HFFc6 (cell line): ENCODE data around the gene RBM14. TPM values are rescaled to one million over a fixed set of nuclear protein-coding genes. Genes with fewer than 3 reads are reported as not detected.
A peak's percentile ranks its signal among the peaks of the same experiment; 100 is the strongest.

ENCODE experiments used
- DNase-seq: peaks from one replicate; pipeline ENCODE4 v3.0.0-alpha.2; 2018
- H3K27ac Mint-ChIP-seq: 2 replicates; pipeline ENCODE4 v1.8.0; 2020; ENCODE audit warnings: mild to moderate bottlenecking, mixed read lengths
- H3K27me3 Mint-ChIP-seq: 2 replicates; pipeline ENCODE4 v1.8.0; 2021; ENCODE audit warnings: mild to moderate bottlenecking, moderate library complexity, mixed read lengths; ENCODE audit not compliant: insufficient read depth
- H3K36me3 Mint-ChIP-seq: 2 replicates; pipeline ENCODE4 v1.8.0; 2021; ENCODE audit warnings: low read depth, mixed read lengths
- H3K4me1 Mint-ChIP-seq: 2 replicates; pipeline ENCODE4 v1.8.0; 2020; ENCODE audit warnings: low read depth, mixed read lengths
- H3K4me3 Mint-ChIP-seq: 2 replicates; pipeline ENCODE4 v1.8.0; 2020; ENCODE audit warnings: mild to moderate bottlenecking, moderate library complexity, mixed read lengths
- H3K9me3 Mint-ChIP-seq: 2 replicates; pipeline ENCODE4 v1.8.0; 2020; ENCODE audit warnings: mild to moderate bottlenecking, mixed read lengths
- total RNA-seq, 6 experiments: library from RNA; stranded (reverse); fragmentation: NEBNext Ultra II Directional; extraction: Animal tissue kit (Norgen Biotek cat#: 25700); gene quantifications; 2 replicates in 1 of 6; 3 replicates in 5 of 6; pipeline ENCODE4 v1.2.3, GENCODE V29; 2021
- TF ChIP-seq, protein P1 (sequence below): fragments of 200-600 bp; sonication (generic); IDR thresholded peaks from 2 replicates; pipeline ENCODE4 v1.5.0; 2021; ENCODE audit warnings: antibody characterized with exemption, mild to moderate bottlenecking

Gene RBM14
- total RNA-seq, 6 experiments from 2014 or later, result 54.1 to 71.5 (median 64.9) TPM

DNA sequence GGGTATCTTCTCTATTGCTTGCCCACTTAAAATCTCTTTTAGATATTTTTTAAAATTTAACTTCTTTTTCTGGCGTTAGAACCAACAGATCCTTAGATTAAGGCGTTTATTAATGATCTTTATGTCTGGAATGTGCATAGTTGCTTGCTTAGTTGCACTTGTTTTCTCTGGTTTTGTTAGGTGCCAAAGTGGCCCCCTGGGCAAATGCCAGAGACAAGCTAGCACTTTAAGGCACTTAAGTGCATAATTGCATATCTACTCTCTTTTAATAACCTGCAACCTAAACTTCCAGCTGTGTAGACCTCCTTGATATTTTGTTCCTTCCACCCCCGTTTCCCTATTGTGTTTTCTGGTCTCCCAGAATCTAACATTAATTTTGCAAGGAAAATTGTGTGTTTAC is 25.4 kb downstream of the RBM14 start:
- no peak for DNase-seq
- H3K4me1 Mint-ChIP-seq, result peaks cover 87% of the 10 kb centered on the region
- TF ChIP-seq, protein P1, sequence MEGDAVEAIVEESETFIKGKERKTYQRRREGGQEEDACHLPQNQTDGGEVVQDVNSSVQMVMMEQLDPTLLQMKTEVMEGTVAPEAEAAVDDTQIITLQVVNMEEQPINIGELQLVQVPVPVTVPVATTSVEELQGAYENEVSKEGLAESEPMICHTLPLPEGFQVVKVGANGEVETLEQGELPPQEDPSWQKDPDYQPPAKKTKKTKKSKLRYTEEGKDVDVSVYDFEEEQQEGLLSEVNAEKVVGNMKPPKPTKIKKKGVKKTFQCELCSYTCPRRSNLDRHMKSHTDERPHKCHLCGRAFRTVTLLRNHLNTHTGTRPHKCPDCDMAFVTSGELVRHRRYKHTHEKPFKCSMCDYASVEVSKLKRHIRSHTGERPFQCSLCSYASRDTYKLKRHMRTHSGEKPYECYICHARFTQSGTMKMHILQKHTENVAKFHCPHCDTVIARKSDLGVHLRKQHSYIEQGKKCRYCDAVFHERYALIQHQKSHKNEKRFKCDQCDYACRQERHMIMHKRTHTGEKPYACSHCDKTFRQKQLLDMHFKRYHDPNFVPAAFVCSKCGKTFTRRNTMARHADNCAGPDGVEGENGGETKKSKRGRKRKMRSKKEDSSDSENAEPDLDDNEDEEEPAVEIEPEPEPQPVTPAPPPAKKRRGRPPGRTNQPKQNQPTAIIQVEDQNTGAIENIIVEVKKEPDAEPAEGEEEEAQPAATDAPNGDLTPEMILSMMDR, result no peak
- H3K9me3 Mint-ChIP-seq, result no peaks in the 10 kb centered on the region
- peaks cover 81% of the 10 kb centered on the region for H3K36me3 Mint-ChIP-seq
- H3K27ac Mint-ChIP-seq, result no peak overlapping the region; the same call in 1 of the 2 replicates
- peak overlapping the region; percentile 97 for H3K4me3 Mint-ChIP-seq
- peaks cover 15% of the 10 kb centered on the region for H3K27me3 Mint-ChIP-seq

DNA sequence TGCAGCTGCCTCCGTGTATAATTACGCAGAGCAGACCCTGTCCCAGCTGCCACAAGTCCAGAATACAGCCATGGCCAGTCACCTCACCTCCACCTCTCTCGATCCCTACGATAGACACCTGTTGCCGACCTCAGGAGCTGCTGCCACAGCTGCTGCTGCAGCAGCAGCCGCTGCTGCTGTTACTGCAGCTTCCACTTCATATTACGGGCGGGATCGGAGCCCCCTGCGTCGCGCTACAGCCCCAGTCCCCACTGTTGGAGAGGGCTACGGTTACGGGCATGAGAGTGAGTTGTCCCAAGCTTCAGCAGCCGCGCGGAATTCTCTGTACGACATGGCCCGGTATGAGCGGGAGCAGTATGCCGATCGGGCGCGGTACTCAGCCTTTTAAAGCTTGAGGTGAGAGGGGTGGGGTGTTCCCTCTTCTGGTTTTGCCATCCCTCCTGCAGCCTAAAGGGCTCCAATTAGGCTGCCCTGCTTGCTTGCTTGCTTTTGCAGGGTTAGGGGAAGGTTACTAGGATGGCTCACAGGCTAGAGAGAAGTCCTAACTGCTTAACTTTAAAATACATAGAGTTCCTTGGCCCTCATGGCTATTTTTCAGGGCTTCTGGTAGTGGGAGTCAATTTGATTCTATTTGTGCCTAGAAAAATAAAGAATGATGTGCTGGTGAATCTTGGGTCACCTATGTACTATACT is 27.5 kb downstream of the RBM14 start:
- TF ChIP-seq, protein P1, result no peak
- Mint-ChIP-seq H3K4me3 (0 out of 2 replicates have a peak overlapping the region, but pooled peaks have one; percentile 26), H3K27me3 (peaks cover 7% of the 10 kb centered on the region), H3K9me3 (no peaks in the 10 kb centered on the region), H3K36me3 (peaks cover 92% of the 10 kb centered on the region), H3K4me1 (peaks cover 82% of the 10 kb centered on the region), H3K27ac (no peak overlapping the region)
- no peak for DNase-seq

GRCh38 chr11:66646828-66647227 is 30.4 kb downstream of the RBM14 start:
- Mint-ChIP-seq H3K4me3 (no peak overlapping the region), H3K27me3 (peaks cover 5% of the 10 kb centered on the region), H3K36me3 (peaks cover 75% of the 10 kb centered on the region), H3K4me1 (peaks cover 56% of the 10 kb centered on the region), H3K9me3 (no peaks in the 10 kb centered on the region), H3K27ac (peak overlapping the region; percentile 29; the same call in 1 of the 2 replicates)
- DNase-seq, result no peak
- TF ChIP-seq, protein P1, result no peak

- peaks cover 41% of the 10 kb centered on the region for H3K4me1 Mint-ChIP-seq
- no peaks in the 10 kb centered on the region; the same call in 1 of the 2 replicates for H3K27me3 Mint-ChIP-seq
- H3K27ac Mint-ChIP-seq, result no peak overlapping the region
- no peak overlapping the region for H3K4me3 Mint-ChIP-seq
- peaks cover 55% of the 10 kb centered on the region for H3K36me3 Mint-ChIP-seq
- TF ChIP-seq, protein P1, result no peak
- no peaks in the 10 kb centered on the region for H3K9me3 Mint-ChIP-seq
- no peak for DNase-seq
Measured at GRCh38 chr11:66649903-66650302, 33.5 kb downstream of the RBM14 start.

DNA sequence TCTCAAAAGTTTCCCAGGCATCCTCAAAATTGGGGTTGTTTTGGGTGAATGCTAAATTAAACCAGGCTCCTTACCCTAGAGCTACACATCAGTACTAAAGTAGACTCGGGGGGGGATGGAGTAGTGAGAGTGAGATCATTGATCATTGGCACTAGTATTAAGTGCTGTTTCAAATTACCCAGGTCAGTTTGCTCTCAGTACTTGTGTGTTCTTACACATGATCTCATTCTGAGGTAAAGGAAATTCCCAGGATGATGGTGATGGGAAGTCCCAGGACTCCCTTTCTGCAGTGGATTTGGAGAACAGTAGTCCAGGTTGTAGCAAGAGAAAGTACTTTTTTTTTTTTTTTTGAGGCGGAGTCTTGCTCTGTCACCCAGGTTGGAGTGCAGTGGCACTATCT is 34.6 kb downstream of the RBM14 start:
- Mint-ChIP-seq H3K27me3 (no peaks in the 10 kb centered on the region; the same call in 1 of the 2 replicates), H3K27ac (peak overlapping the region; percentile 48), H3K36me3 (peaks cover 50% of the 10 kb centered on the region), H3K4me3 (no peak overlapping the region), H3K9me3 (no peaks in the 10 kb centered on the region), H3K4me1 (peaks cover 30% of the 10 kb centered on the region)
- TF ChIP-seq, protein P1, result no peak
- DNase-seq, result no peak
